Medulla oblongata (tissue), 1 donor: ENCODE results near the gene CCDC85C.

ENCODE experiments used
- DNase-seq: peaks from one replicate; pipeline ENCODE4 v3.0.0-alpha.2; 2015; ENCODE audit errors: extremely low spot score

Gene CCDC85C

DNA sequence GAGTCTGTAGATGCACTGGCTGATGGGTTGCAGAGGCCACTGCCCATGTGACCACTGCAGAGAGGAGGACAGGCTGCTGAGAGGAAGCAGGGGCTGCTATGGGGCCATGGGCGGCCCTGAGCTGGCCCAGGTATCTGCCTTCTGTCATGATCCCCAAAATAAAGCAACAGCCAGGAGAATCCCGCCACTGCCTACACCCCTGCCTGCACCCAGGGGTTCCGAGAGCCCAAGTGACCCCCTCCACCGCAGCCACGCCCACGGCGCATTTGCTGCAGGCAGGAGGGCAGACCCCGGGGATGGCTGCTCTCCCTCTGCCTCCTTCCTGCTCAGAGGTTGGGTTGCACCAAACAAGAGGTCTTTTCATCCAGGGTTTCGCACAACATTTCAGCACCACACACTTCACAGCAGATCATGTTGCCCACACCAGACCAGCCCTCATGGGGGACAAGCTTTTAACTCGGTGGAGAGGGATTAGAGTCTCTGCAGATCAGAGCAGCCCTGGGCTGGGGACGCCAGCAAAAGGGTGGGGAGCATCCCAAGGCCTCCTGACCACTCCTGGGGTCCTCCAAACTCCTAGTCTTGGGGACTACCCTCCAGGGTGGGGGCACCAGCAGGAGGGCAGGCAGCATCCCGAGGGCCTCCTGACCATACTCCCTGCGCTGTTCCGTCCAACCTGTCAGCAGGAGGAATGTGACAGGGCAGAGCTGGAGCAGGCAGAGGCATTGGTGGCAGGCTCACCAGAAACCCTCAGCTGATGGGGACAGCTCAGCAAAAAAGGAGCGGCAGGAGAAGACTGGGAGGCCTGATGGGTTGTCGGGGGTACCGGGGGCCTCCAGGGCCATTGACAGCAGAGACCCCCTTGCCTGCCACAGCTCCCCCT is 14.1 kb downstream of the CCDC85C start:
- peak; percentile 35 for DNase-seq

DNA sequence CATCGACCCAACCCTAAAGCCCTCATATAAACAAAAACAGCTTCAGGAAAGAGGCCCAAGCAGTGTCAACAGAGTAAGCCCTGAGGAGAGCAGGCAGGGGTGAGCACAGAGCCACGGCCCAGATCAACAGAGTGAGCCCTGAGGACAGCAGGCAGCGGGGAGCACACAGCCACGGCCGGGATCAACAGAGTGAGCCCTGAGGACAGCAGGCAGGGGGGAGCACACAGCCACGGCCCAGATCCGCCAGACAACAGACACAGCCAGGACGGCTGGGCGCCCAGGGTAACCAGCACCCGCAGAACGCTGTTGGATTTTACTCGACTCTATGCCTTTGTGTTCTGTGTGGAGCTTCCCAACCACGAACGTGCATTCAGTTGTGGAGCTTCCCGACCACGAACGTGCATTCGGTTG is 15.0 kb downstream of the CCDC85C start:
- no peak for DNase-seq

DNA sequence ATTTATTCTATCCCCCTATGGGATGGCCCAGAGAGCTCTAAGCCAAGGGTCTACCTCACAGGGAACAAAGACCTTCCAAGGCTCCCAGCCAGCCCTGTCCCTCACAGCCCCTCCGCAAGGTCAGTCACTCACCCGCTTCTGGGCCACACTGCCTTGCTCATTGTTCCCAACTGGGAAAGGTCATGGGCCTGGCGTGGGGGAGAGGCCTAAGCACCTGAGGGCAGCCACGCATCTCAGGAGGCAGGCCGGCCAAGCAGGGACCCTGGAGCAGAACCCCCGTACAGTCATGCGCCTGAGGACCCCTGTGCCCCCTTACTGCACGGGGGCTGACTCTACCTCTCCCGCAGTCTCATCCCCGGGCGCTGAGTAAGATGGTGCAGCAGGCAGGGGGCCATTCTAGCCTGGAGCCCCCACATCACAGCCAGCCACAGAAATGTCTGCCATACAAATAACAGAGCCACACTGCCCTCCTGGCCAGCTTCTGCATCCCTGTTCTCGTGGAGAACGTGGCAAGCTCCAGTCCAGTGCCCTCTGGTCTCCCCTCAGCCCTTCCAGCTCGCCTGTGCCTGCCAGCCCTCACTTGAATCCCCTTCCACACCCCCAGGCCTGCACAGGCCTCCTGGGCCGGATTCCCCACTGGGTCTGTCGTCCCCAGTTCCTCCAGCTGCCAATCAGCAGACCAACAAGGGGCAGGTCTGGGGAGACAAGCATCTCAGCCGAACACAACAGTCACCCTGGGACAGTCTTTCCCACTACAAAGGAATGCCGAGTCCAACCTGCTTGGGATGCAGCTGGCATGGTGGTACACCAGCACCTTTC is 16.3 kb downstream of the CCDC85C start:
- DNase-seq = no peak

DNA sequence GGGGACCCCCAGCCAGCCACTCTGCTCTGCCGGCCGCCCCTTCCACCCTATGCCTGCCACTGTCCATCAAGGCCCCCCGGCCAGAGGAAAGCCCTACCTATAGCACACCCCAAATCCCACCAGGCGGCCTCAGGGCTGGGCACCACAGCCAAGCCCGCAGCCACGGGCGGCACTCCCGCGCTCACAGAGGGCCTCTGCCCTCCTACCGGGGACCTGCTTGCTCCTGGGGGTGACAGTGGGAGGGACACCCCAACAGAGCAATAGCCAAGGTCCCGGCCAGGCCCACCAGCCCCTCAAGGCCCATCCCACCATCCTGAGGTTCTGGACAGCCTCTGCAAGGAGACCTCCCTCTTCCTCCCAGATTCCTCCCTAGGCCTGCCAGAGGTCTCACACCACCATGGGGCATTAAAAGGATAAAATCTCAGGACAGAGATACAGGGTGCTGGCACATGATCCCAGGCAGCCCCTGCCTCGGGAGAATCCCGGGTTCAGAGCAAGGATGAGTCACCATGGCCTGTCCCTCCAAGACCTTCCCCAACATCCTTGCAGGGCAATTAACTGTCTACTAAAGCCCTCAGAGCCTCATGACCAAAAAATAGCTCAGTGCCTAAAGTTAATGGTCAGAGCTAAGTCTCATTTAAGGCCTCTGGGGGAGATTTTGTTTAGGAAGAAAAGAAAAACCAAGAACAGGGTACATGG is 17.1 kb downstream of the CCDC85C start:
- DNase-seq = no peak

DNA sequence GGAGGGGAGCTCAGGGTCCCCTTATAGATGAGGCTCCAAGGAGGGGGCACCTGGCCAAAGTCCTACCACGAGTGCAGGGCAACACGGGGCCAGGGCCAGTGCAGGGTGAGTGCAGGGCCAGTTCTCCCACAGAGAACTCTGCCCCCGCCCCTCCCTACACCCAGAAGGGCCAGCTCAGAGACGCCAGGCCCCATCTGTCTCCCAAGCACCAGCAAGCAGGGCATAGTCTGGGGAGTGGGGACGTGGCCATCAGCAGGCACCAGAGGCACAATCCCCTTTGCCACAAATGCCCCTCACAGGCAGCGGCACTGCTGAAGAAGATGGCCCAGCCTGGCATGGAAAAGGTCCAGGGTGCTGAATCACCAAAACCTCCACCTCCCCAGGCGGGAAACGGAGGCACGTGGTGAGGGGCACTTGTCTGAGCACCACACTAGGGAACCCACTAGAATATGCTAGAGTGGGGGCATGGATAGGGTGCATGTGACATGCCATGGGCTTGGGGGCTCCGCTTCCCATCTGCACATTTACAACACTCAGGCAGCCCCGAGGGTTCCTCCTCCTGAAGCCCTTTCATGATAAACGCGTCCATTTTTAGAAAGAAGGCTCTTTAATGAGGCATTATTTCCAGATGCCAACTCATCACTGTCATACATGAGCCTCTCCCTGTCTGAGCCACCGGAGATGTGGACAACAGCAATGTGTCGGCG is 17.8 kb downstream of the CCDC85C start:
- no peak for DNase-seq

DNA sequence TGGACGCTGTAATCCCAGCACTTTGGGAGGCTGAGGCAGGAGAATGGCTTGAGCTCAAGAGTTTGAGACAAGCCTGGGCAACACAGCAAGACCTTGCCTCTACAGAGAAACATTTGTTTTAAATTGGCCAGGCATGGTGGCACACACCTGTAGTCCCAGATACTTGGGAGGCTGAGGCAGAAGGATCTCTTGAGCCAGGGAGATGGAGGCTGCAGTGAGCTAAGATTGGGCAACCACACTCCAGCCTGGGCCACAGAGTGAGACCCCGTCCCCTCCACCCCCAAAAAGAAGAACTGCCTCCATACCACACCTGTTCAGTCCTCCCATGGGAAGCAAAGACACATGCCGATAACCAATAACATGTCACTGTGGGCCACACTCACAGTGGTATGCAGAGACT is 19.2 kb downstream of the CCDC85C start:
- DNase-seq = no peak

DNA sequence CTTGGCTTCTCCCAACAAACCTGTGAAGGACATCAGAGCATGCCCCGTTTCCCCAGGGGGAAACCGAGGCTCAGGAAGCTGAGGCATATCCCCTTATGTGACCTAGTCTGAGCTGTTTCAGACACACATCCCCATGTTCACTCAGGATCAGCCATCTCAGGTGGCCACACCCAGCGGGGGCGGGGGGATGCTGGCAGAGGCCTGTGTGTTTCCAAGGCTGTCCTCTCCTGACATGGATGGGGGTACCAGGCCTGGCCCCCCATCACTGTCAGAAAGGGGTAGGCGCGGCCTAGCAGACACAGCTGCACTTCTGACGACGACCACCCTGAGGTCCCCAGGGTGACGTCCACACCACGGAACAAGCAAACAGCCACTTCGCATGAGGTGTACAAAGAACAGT is 22.1 kb downstream of the CCDC85C start:
- DNase-seq = no peak

DNA sequence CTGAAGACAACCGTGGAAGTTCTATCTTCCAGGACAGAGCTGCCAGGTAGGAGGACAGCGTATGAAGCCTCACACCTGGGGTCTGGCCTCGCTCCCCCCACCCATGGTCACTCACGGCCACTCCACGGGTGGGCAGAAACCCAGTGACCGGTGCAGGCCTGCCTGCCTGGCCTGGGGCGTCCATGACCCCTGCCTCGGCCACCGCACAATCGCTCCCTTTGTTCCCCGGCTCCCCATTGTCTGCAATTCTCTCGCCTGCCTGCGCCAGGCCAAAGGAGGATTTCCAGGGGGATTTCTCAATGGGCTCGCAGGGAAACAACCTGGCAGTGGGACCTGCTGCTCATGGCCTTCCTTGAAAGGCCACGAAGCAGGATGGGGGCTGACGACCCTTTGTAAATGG is 22.6 kb downstream of the CCDC85C start:
- DNase-seq = peak; percentile 87

DNA sequence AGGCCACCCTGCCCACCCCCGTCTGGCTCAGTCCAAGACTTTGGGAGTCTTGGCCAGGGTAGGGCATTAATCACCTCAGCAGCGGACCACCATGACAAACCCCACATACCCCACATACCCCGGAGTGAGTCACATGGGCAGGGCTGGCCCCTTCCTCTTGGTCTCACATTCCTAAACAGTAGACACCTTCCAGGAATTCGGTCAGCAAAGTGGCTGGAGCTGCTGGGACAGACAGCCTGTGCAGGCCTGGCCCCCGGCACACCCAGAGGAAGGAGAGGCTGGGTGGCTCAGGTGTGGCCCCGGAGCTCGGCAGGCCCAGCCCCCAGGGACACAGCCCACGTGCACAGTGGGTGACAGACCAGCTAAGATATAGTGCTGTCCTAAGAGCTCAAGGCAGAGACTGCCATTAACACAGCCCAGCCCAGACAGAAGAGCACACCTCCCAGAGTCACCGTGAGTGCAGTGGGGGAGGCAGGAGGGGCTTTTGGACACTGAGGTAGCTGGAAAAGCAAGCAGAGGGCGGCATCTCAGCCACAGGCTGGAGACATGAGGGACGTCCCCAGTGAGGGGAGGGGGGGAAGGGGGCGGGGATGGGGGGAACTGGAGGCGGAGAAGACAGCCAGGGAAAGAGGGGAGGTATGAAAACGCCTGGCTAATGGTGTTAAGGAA is 24.0 kb downstream of the CCDC85C start:
- no peak for DNase-seq

DNA sequence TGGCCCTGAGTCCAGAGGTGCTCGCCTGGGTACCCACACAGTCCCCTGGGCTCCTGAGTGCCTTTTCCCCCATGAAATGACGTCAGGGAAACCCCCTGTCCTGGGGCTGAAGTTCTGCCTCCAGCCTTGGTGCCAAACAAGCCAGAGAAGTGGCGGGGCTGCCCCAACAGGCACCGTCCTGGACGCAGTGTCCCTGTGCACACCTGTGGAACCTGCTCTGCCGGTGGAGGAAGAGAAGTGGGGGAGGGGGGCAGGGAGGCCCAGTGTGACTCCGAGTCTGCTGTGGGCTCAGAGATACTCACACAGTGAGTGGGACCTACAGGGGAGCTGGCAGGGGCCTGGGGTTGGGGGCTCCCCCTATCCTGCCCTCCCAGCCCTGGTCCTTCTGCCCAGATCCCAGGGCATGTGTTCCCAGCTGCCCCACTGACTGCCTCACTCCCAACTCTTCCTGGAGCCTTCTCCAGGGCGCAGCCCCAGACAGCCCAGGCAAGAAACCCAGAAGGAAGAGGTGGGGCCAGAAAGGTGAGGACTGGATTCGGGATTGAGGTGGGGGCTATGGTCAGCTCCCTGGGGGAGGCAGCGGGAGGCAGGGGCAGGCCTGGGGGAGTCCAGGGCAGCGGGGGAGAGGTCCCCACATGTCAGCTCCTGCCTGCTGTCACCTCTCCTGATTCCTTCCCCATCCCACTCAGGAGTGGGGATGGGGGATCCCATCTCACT is 24.7 kb downstream of the CCDC85C start:
- DNase-seq = no peak

DNA sequence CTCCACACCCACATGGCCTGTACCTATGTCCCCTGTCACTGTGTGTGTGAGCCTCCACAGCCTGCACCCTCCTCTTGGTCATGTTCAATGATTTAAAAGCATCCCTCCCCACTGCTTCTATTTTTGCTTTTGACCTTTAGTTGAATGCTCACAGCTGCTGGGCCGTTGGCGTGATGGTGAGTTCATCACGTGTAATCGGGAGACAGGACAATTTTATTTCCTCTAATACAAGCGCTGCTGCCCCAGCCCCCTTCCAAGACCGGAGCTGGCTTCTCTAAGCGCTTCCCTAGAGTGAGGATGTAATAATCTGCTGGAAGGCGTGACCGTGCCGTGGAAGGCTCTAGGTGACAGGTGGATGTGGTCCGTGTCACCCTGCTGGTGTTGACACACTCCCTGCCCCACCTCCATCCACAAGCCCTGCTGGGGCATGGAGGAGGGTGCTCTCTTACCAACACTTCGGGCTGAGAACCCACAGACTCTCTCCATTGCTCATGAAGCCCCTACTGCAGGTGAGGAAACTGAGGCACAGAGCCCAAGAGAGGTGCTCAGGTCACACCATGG is 25.4 kb downstream of the CCDC85C start:
- no peak for DNase-seq

DNA sequence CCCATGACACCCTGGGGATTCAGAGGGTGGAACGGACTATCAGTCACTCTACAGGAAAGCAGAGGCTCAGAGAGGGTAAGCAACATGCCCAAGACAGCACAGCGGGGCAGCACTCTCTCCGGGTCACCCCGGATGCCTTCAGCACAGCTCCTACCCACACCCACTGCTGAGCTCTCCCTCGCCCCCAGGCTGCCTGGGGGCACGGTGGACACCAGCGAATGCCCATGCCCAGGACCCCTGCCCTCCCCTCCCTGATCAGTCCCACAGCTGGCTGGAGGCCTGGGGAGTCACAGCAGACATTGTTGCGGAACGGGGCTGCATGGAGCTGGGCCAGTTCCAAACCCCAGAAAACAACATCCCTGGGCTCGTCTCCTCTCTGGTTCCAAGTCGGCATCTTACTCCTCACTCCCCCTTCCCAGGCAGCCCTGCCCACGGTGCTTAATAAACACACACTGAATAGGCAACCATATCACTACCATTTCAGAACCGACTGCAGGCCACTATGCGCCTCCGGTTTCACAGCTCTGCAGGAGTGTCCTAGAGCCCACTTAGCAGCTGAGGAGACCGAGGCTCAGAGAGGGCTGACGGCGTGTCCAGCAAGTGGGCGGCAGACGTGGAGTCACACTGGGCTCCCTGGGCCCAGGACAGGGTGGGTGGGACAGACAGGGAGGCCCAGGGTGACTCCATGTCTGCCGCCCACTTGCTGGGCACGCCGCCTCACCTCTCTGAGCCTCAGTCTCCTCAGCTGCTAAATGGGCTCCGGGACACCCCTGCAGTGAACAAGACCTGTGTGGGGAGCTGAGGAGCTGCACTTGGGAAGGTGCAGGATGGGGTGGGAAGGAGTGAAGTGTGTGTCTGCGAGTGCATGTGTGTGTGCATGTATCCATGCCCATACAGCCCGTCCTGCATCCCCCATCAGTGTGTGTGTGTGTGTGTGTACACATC is 27.0 kb downstream of the CCDC85C start:
- no peak for DNase-seq

DNA sequence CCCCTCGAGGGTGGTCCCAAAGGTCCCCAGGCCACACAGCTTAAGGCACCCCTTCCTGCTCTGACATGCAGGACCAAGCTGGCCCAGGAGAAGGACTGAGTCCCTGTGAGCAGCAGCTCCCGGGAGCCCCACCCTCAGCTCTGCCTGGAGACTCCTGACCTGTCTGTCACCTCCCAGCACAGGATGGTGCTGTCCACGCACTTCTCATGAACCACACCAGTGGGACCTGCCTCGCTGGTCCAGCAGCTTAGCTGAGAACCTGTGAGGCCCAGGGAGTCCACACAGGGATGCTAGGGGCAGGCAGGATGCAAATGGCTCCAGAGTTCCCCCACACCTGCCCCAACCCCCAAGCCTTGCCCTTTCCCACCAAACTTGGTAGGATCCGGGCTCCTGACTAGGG is 27.7 kb downstream of the CCDC85C start:
- no peak for DNase-seq

DNA sequence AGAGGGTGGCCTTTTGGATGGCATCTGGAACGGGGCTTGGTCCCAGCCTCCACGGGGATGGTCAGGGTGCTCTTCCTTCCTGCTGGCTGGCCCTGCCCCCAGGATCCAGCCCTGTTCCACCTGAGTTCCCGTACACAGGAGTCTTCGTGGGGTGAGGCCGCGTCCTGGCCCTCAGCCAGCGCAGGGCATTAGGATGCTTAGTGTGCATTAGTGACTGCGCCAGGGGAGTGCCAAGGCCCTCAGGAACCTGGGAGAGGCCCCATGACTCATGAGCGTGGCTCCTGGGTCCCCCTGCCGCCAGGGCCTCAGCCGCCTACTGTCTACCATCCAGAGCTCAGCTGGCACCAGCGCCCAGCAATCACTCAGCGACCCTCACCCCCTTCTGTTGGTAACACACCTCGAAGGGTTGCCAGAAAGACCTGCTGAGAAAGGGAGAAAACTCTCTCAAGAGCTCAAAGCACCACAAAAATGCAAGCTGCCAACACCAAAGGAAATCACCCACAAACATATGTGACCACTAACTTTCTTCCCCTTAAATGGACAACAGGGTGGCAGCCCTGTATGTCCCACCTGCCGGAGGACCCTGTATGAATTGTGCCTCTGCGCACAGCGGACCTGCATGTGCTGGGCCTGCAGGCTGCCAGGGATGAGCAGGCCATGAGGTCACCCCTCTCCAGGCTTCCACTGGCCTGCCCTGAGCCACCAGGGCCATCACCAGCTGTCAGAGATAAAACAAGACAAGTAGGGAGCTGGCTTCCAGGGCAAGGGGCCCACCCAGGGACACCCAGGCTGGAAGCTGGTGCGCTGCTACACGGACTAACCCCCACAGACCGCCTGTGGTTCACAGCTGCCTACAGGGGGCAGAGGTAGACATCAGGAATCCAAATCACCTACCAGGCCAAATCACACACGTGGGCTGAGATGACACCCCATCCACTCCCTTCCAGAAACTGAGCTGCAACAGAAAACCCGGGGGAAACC is 28.7 kb downstream of the CCDC85C start:
- no peak for DNase-seq

DNA sequence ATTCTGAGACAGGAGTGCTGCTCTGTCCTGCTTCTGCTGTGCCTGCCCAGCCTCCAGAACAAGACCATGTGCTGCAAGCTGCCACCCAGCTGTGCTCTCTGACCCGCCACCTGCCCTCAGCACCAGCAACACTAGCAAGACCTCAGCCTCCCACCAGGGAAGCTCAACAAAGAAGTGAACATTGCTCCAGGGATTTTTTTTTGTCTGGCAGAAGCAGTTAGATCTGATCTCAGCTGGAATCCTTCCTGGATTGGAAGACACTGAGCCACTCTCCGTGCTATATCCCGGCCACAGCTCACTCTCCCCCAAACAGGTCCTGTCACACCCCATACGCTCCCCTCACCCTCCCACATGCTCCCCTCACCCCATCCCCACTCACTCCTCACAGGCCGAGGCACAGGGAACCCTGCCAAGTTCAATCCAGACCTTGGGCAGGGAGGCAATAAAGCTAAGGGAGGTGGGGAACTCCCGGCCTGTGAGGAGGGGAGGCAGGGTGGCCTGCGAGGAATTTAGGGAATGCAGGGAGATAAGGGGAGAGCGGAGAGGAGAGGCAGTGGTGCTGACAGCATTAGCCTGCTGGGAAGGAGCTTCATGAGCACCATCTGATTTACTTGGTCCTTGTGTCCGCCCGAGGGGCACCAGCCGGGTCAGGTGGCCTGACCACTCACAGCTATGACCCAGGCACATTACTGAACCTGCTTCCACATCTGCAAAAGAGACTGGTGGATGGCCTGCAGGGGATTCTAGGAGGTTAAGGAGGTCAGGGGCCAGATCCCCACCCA is 29.7 kb downstream of the CCDC85C start:
- peak; percentile 28 for DNase-seq

DNA sequence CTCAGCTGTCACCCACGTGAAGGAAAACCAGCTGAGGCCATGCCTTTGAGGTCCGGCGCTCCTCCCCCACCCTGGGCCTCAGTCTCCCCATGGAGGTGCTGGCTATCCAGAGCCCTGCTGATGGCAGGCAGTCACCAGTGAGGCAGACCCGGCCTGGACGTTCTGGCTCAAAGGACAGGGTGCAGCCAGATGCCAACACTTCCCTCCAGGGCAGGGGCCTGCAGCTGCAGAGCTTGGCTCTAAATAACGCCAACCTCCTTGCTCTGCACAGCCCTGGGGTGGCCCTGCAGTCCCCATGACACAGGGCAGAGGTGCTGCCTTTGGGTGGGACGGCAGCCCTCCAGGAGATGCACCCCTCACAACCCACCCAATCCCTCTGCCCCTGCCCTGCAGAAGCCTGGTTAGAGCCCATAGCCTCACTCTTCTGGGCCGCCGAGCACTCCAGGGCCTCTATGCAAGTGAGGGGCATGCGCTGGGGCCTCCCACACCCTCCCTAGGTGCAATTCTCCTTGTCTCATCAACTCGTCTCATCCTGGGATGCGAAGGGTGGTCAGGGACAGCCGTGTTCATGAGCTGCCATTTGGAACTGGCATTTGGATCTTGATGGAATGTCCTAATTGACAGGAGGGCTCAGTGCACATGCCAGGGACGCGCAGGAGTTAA is 30.4 kb downstream of the CCDC85C start:
- DNase-seq = no peak

DNA sequence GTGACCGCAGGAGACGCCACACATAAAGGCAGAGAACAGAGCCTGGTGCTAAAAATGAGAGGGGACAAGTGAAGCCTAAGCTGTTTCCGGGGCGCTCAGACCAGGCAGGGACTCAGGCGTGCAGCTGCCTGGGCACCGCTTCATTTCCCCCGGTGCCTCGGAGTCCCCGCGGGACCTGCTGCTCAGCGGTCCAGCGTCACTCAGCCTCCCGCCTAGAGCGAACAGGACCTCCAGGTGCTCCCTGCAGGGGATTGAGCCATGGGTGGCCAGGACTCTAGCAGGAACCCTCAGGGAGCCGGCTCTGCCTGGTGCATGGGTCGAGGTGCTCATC is 31.0 kb downstream of the CCDC85C start:
- DNase-seq = no peak
